Amygdala (tissue), 56 donors: Measurements from ENCODE around the gene COG5.

Experiments used
- DNase-seq, 56 donors: peaks; one replicate each; lab custom pipeline; 2025; lab: John Stamatoyannopoulos, UW

Gene COG5

GRCh38 chr7:107526672-107527071 lies 37.0 kb downstream of the COG5 start:
- DNase-seq, result no peak

GRCh38 chr7:107506674-107507339 lies 56.9 kb downstream of the COG5 start:
- DNase-seq, result no peak

- no peak for DNase-seq
These were observed 57.6 kb downstream of the COG5 start for GRCh38 chr7:107505997-107506673.

- DNase-seq, result no peak
These were observed 58.4 kb downstream of the COG5 start for GRCh38 chr7:107505362-107505761.

GRCh38 chr7:107503687-107504086 lies 60.0 kb downstream of the COG5 start:
- DNase-seq, result no peak

- no peak for DNase-seq
These were observed 60.9 kb downstream of the COG5 start for GRCh38 chr7:107502797-107503196.

GRCh38 chr7:107502154-107502553 lies 61.6 kb downstream of the COG5 start:
- DNase-seq, result no peak

GRCh38 chr7:107501593-107501992 lies 62.1 kb downstream of the COG5 start:
- peak in 5 of 56 donors; percentile 3 to 32 (median 5) for DNase-seq

- DNase-seq, result no peak
These were observed 64.0 kb downstream of the COG5 start for GRCh38 chr7:107499731-107500130.

GRCh38 chr7:107495516-107495915 lies 68.2 kb downstream of the COG5 start:
- DNase-seq, result no peak

- DNase-seq, result no peak
These were observed 68.8 kb downstream of the COG5 start for GRCh38 chr7:107494884-107495283.

GRCh38 chr7:107494315-107494751 lies 69.4 kb downstream of the COG5 start:
- no peak for DNase-seq

- no peak for DNase-seq
These were observed 70.8 kb downstream of the COG5 start for GRCh38 chr7:107492875-107493274.

- DNase-seq, result no peak
These were observed 77.7 kb downstream of the COG5 start for GRCh38 chr7:107486041-107486440.

GRCh38 chr7:107482571-107482970 lies 81.1 kb downstream of the COG5 start:
- DNase-seq, result no peak

- DNase-seq, result no peak
These were observed 82.8 kb downstream of the COG5 start for GRCh38 chr7:107480932-107481331.

GRCh38 chr7:107479303-107479702 lies 84.4 kb downstream of the COG5 start:
- no peak for DNase-seq

- no peak for DNase-seq
These were observed 89.6 kb downstream of the COG5 start for GRCh38 chr7:107474104-107474521.

GRCh38 chr7:107472116-107472515 lies 91.6 kb downstream of the COG5 start:
- no peak for DNase-seq

- DNase-seq, result no peak
These were observed 92.2 kb downstream of the COG5 start for GRCh38 chr7:107471292-107472070.

- DNase-seq, result peak in 7 of 56 donors; percentile 1 to 30 (median 5)
These were observed 93.8 kb downstream of the COG5 start, which contains the start of gene GPR22 for GRCh38 chr7:107469929-107470328. GPR22 (plus strand) TSS chr7:107470057; CDS start chr7:107474061, 4,004 bp downstream.
